ENCODE results near the gene KCNK5.

DNA sequence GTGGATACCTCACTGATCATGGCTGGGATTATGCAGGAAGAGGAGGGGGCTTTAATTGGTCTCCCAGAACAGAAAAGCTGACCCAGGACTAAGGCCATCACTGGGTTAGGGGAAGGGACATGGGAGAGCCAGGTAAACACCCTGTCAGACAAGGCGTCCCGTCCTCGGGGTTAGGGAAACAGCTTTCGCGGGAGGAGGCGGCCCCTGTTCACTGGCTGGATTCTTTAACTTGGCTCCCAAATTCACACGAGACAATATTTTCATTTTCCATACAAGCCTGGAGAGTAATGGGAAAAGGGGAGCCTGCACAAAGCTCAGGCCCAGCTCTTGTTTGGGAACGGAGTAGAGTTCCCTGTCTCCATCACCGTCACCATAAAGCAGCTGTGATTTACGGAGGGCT, 29.3 kb downstream of the KCNK5 start:
- TF ChIP-seq, protein P1, sequence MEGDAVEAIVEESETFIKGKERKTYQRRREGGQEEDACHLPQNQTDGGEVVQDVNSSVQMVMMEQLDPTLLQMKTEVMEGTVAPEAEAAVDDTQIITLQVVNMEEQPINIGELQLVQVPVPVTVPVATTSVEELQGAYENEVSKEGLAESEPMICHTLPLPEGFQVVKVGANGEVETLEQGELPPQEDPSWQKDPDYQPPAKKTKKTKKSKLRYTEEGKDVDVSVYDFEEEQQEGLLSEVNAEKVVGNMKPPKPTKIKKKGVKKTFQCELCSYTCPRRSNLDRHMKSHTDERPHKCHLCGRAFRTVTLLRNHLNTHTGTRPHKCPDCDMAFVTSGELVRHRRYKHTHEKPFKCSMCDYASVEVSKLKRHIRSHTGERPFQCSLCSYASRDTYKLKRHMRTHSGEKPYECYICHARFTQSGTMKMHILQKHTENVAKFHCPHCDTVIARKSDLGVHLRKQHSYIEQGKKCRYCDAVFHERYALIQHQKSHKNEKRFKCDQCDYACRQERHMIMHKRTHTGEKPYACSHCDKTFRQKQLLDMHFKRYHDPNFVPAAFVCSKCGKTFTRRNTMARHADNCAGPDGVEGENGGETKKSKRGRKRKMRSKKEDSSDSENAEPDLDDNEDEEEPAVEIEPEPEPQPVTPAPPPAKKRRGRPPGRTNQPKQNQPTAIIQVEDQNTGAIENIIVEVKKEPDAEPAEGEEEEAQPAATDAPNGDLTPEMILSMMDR (IDR thresholded peaks at IDR 0.05) = no peak
- no peak for TF ChIP-seq ZFX (IDR thresholded peaks at IDR 0.05; ENCODE audit: borderline replicate concordance)
